ENCODE results near the gene TAF12. TPM values are rescaled to one million over a fixed set of nuclear protein-coding genes. Genes with fewer than 3 reads are reported as not detected.

TAF12 gene
- polyA plus RNA-seq, 1 donor from 2014 or later = 59.3 TPM

- H3K4me2 ChIP-seq (ENCODE audit: low read length) = peak overlapping the region; percentile 52
- no peaks in the 10 kb centered on the region for H3K9me2 ChIP-seq (ENCODE audit: insufficient read depth, low read length)
- peak overlapping the region; percentile 77 for H3K27ac ChIP-seq (ENCODE audit: low read length)
- no peaks in the 10 kb centered on the region for H3F3A ChIP-seq (ENCODE audit: insufficient read depth, low read length, poor library complexity, severe bottlenecking)
- no peaks in the 10 kb centered on the region for H3K9me3 ChIP-seq (ENCODE audit: low read length)
- H3K36me3 ChIP-seq (ENCODE audit: insufficient read depth, low read length) = no peaks in the 10 kb centered on the region
- peak overlapping the region; percentile 88 for H3K9ac ChIP-seq (ENCODE audit: low read length)
- H3K4me3 ChIP-seq (ENCODE audit: low read length) = peak overlapping the region; percentile 90
- no peaks in the 10 kb centered on the region for H4K20me1 ChIP-seq (ENCODE audit: insufficient read depth)
- TF ChIP-seq MXI1 (conservative IDR thresholded peaks at IDR 0.05; ENCODE audit: poor library complexity, severe bottlenecking) (no peak), EZH2 (IDR thresholded peaks at IDR 0.05; ENCODE audit: borderline replicate concordance, insufficient read depth, low read length, poor library complexity, severe bottlenecking) (no peak), TAF1 (IDR thresholded peaks at IDR 0.05; ENCODE audit: low read depth) (no peak), SMC3 (conservative IDR thresholded peaks at IDR 0.05; ENCODE audit: poor library complexity) (peak; percentile 37), POLR2AphosphoS5 (IDR thresholded peaks at IDR 0.05) (no peak), EP300 (conservative IDR thresholded peaks at IDR 0.05; ENCODE audit: poor library complexity, severe bottlenecking) (no peak), RAD21 (conservative IDR thresholded peaks at IDR 0.05) (no peak)
- TF ChIP-seq, protein P1, sequence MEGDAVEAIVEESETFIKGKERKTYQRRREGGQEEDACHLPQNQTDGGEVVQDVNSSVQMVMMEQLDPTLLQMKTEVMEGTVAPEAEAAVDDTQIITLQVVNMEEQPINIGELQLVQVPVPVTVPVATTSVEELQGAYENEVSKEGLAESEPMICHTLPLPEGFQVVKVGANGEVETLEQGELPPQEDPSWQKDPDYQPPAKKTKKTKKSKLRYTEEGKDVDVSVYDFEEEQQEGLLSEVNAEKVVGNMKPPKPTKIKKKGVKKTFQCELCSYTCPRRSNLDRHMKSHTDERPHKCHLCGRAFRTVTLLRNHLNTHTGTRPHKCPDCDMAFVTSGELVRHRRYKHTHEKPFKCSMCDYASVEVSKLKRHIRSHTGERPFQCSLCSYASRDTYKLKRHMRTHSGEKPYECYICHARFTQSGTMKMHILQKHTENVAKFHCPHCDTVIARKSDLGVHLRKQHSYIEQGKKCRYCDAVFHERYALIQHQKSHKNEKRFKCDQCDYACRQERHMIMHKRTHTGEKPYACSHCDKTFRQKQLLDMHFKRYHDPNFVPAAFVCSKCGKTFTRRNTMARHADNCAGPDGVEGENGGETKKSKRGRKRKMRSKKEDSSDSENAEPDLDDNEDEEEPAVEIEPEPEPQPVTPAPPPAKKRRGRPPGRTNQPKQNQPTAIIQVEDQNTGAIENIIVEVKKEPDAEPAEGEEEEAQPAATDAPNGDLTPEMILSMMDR (IDR thresholded peaks at IDR 0.05; ENCODE audit: poor library complexity, severe bottlenecking) = peak; percentile 55
- TF ChIP-seq, protein P2, sequence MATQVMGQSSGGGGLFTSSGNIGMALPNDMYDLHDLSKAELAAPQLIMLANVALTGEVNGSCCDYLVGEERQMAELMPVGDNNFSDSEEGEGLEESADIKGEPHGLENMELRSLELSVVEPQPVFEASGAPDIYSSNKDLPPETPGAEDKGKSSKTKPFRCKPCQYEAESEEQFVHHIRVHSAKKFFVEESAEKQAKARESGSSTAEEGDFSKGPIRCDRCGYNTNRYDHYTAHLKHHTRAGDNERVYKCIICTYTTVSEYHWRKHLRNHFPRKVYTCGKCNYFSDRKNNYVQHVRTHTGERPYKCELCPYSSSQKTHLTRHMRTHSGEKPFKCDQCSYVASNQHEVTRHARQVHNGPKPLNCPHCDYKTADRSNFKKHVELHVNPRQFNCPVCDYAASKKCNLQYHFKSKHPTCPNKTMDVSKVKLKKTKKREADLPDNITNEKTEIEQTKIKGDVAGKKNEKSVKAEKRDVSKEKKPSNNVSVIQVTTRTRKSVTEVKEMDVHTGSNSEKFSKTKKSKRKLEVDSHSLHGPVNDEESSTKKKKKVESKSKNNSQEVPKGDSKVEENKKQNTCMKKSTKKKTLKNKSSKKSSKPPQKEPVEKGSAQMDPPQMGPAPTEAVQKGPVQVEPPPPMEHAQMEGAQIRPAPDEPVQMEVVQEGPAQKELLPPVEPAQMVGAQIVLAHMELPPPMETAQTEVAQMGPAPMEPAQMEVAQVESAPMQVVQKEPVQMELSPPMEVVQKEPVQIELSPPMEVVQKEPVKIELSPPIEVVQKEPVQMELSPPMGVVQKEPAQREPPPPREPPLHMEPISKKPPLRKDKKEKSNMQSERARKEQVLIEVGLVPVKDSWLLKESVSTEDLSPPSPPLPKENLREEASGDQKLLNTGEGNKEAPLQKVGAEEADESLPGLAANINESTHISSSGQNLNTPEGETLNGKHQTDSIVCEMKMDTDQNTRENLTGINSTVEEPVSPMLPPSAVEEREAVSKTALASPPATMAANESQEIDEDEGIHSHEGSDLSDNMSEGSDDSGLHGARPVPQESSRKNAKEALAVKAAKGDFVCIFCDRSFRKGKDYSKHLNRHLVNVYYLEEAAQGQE (IDR thresholded peaks at IDR 0.05; ENCODE audit: borderline replicate concordance) = no peak
- H3K27me3 ChIP-seq (ENCODE audit: insufficient read depth, low read depth, low read length) = no peaks in the 10 kb centered on the region
- peaks cover 17% of the 10 kb centered on the region for H3K79me2 ChIP-seq (replicated peaks; ENCODE audit: insufficient read depth, low read length)
- H2AFZ ChIP-seq (ENCODE audit: low read depth, low read length) = peak overlapping the region; percentile 37
Measured at GRCh38 chr1:28580722-28581530, 61.9 kb downstream of the TAF12 start.

GRCh38 chr1:28579401-28579800 lies 63.5 kb downstream of the TAF12 start:
- Histone ChIP-seq H3K27ac (ENCODE audit: low read length) (no peak overlapping the region), H3K36me3 (ENCODE audit: insufficient read depth, low read length) (no peaks in the 10 kb centered on the region), H3K27me3 (ENCODE audit: insufficient read depth, low read depth, low read length) (no peaks in the 10 kb centered on the region), H3K4me3 (ENCODE audit: low read length) (peak overlapping the region; percentile 90), H2AFZ (ENCODE audit: low read depth, low read length) (no peak overlapping the region), H3K9ac (ENCODE audit: low read length) (no peak overlapping the region), H3K9me3 (ENCODE audit: low read length) (no peaks in the 10 kb centered on the region), H3F3A (ENCODE audit: insufficient read depth, low read length, poor library complexity, severe bottlenecking) (no peaks in the 10 kb centered on the region), H3K4me2 (ENCODE audit: low read length) (peak overlapping the region; percentile 52), H3K9me2 (ENCODE audit: insufficient read depth, low read length) (no peaks in the 10 kb centered on the region), H4K20me1 (ENCODE audit: insufficient read depth) (no peaks in the 10 kb centered on the region), H3K79me2 (replicated peaks; ENCODE audit: insufficient read depth, low read length) (peaks cover 17% of the 10 kb centered on the region)
- no peak for TF ChIP-seq RAD21 (conservative IDR thresholded peaks at IDR 0.05)
- no peak for TF ChIP-seq POLR2AphosphoS5 (IDR thresholded peaks at IDR 0.05)
- TF ChIP-seq EZH2 (IDR thresholded peaks at IDR 0.05; ENCODE audit: borderline replicate concordance, insufficient read depth, low read length, poor library complexity, severe bottlenecking) = no peak
- no peak for TF ChIP-seq TAF1 (IDR thresholded peaks at IDR 0.05; ENCODE audit: low read depth)
- TF ChIP-seq, protein P2 (IDR thresholded peaks at IDR 0.05; ENCODE audit: borderline replicate concordance) = no peak
- TF ChIP-seq EP300 (conservative IDR thresholded peaks at IDR 0.05; ENCODE audit: poor library complexity, severe bottlenecking) = no peak
- TF ChIP-seq MXI1 (conservative IDR thresholded peaks at IDR 0.05; ENCODE audit: poor library complexity, severe bottlenecking) = no peak
- no peak for TF ChIP-seq SMC3 (conservative IDR thresholded peaks at IDR 0.05; ENCODE audit: poor library complexity)
- TF ChIP-seq, protein P1 (IDR thresholded peaks at IDR 0.05; ENCODE audit: poor library complexity, severe bottlenecking) = no peak

Measured in neural cell (in vitro differentiated cells).